Right renal cortex interstitium (tissue), 3 donors: ENCODE measurements around the gene CRYGN. TPM values are rescaled to one million over a fixed set of nuclear protein-coding genes. Genes with fewer than 3 reads are reported as not detected.

ENCODE experiments used
- DNase-seq, 3 donors: peaks; one replicate each; pipeline ENCODE4 v3.0.0-alpha.2; 2013; ENCODE audit warnings: low read depth in 3 of 3, low spot score in 2 of 3
- polyA plus RNA-seq, 3 donors: library from polyadenylated mRNA; unstranded; fragments of 120-200 nt; gene quantifications; one replicate each; pipeline ENCODE4 v1.2.1, GENCODE V29; 2013; ENCODE audit not compliant: insufficient read length in 3 of 3

Gene CRYGN
- polyA plus RNA-seq, 3 donors: 1.7 to 2.2 (median 2.1) TPM

GRCh38 chr7:151408839-151409666 lies 30.9 kb downstream of the CRYGN start:
- DNase-seq: no peak

- DNase-seq: no peak
These were observed 31.5 kb downstream of the CRYGN start for GRCh38 chr7:151408498-151408838.

- no peak for DNase-seq
These were observed 32.9 kb downstream of the CRYGN start for GRCh38 chr7:151406886-151407583.

- DNase-seq: no peak
These were observed 33.7 kb downstream of the CRYGN start for GRCh38 chr7:151406051-151406875.

GRCh38 chr7:151405588-151405987 lies 34.4 kb downstream of the CRYGN start:
- no peak for DNase-seq

GRCh38 chr7:151405056-151405455 lies 34.9 kb downstream of the CRYGN start:
- no peak for DNase-seq

GRCh38 chr7:151404216-151405011 lies 35.5 kb downstream of the CRYGN start:
- no peak for DNase-seq

GRCh38 chr7:151403764-151404163 lies 36.2 kb downstream of the CRYGN start:
- DNase-seq: no peak

- DNase-seq: no peak
These were observed 37.7 kb downstream of the CRYGN start for GRCh38 chr7:151402029-151402835.

GRCh38 chr7:151400626-151401315 lies 39.2 kb downstream of the CRYGN start:
- no peak for DNase-seq

- DNase-seq: no peak
These were observed 40.0 kb downstream of the CRYGN start for GRCh38 chr7:151399906-151400305.

GRCh38 chr7:151399305-151399601 lies 40.7 kb downstream of the CRYGN start:
- no peak for DNase-seq

- DNase-seq: no peak
These were observed 41.3 kb downstream of the CRYGN start for GRCh38 chr7:151398446-151399304.

- DNase-seq: no peak
These were observed 42.9 kb downstream of the CRYGN start for GRCh38 chr7:151397026-151397425.

GRCh38 chr7:151396328-151396970 lies 43.5 kb downstream of the CRYGN start:
- DNase-seq: no peak

GRCh38 chr7:151395036-151395367 lies 44.9 kb downstream of the CRYGN start:
- no peak for DNase-seq

GRCh38 chr7:151394076-151395035 lies 45.6 kb downstream of the CRYGN start:
- DNase-seq: no peak
